Endometrial microvascular endothelial cells (primary cell): ENCODE results near the gene CLDN14. TPM values are rescaled to one million over a fixed set of nuclear protein-coding genes. Genes with fewer than 3 reads are reported as not detected.

Experiments used
- in situ Hi-C: cut with HindIII; loops from 2 replicates; pipeline ENCODE4 v1.10.0; 2017; ENCODE audit warnings: low sequenced_read_pairs, low pct_unique_long_range_greater_than_20kb; ENCODE audit errors: inconsistent ontology term
- total RNA-seq: library from RNA; depleted of rRNA; stranded (reverse); fragments of >200 nt; gene quantifications from one replicate; pipeline ENCODE4 v1.2.3, GENCODE V29; 2015; ENCODE audit errors: inconsistent ontology term

Gene CLDN14
- total RNA-seq, 1 donor from 2014 or later: 1.1 TPM

GRCh38 chr21:36420571-36421339 is 59.2 kb downstream of the CLDN14 start:
- in situ Hi-C loops: no loop called here

DNA sequence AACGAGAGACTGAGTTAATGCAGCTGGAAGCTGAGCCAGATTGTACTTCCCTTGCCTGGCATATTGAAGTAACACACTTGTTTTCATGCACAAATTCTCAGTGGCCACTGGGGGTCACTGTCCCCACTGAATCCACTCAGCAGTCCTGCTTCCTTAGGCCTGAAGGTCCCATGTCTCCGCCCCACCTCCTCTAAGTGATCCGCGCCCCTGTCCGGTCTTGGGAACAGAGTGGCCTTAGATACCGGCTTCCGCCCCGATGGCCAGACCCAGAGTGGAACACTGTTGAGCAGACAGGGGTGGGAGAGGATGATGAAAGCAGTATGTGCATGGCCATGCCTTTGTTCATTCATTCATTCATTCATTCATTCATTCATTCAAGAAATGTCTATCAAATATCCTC is 59.9 kb downstream of the CLDN14 start:
- in situ Hi-C loops: no loop called here

- in situ Hi-C loops: no loop called here
Observed at GRCh38 chr21:36419241-36419640, 60.7 kb downstream of the CLDN14 start.

DNA sequence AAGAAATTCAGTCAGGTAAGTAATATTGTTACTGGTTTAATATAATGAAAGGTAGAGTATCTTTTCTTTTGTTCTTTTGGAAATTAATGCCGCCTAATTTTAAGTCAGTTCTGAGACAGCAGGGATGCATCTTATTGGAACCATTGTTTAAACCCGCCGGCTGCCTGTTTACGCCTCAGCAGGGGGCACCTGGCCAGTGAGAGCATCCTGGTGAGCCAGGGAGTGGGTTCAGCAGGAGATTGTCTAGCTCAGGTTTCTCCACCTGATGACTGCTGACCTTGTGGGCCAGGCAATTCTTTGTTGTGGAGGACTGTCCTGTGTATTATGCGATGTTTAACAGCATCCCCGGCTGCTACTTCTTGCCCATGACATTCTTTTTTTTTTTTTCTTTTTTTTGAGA is 64.5 kb downstream of the CLDN14 start:
- in situ Hi-C loops: no loop called here

DNA sequence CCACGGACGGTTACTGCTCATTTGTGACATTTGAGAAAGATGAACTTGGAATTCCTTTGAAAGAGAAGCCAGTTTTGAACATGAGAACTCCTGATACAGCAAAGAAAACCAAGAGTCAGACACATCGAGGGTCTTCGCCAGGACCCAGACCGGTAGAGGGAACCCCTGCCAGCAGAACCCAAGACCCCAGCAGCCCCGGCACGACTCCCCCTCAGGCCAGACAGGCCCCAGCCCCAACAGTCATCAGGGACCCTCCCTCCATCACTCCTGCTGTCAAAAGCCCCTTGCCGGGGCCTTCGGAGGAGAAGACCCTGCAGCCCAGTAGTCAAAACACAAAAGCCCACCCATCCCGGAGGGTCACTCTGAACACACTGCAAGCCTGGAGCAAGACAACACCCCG is 67.0 kb downstream of the CLDN14 start:
- in situ Hi-C loops: no loop called here

DNA sequence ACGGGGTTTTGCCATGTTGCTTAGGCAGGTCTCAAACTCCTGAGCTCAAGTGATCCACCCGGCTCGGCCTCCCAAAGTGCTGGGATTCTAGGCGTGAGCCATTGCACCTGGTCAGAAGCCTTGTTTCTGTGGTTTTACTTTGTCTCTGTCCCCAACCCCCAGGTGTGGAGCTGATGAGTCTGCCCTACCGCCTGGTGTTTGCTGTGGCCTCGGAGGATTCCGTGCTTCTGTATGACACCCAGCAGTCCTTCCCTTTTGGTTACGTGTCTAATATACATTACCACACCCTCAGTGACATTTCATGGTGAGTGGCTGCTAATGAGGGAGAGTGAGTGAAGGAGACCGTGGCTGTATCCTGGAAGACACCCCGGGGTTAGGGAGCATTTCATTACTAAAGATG is 68.6 kb downstream of the CLDN14 start:
- in situ Hi-C loops: no loop called here

Other genes with a start within 250 kb of the CLDN14 start
- 12.5 TPM for gene MORC3, start 159.9 kb downstream of the CLDN14 start, total RNA-seq
- 12.2 TPM for gene CHAF1B, start 94.7 kb downstream of the CLDN14 start, total RNA-seq
- under 0.01 TPM for gene SIM2, start 219.0 kb upstream of the CLDN14 start, total RNA-seq